ENCODE data around the gene ANO5.

ANO5 gene

GRCh38 chr11:22192642-22193347, at the start of gene ANO5:
TSS of gene ANO5 (plus strand) at chr11:22193085. CDS start at chr11:22193493, 408 bp downstream.
- DNase-seq, result peak; percentile 61

- DNase-seq, result no peak
Measured at GRCh38 chr11:22151649-22152197, 41.2 kb upstream of the ANO5 start.

- no peak for DNase-seq
Measured at GRCh38 chr11:22157531-22157930, 35.4 kb upstream of the ANO5 start.

- DNase-seq, result no peak
Measured at GRCh38 chr11:22161489-22161888, 31.4 kb upstream of the ANO5 start.

- no peak for DNase-seq
Measured at GRCh38 chr11:22162756-22163155, 30.1 kb upstream of the ANO5 start.

GRCh38 chr11:22163394-22163797, 29.5 kb upstream of the ANO5 start:
- no peak for DNase-seq

- DNase-seq, result no peak
Measured at GRCh38 chr11:22165087-22165486, 27.8 kb upstream of the ANO5 start.

- DNase-seq, result no peak
Measured at GRCh38 chr11:22165759-22166513, 26.9 kb upstream of the ANO5 start.

- peak; percentile 25 for DNase-seq
Measured at GRCh38 chr11:22169833-22170232, 23.1 kb upstream of the ANO5 start.

- DNase-seq, result no peak
Measured at GRCh38 chr11:22173532-22173931, 19.4 kb upstream of the ANO5 start.

- DNase-seq, result no peak
Measured at GRCh38 chr11:22177186-22177585, 15.7 kb upstream of the ANO5 start.

- no peak for DNase-seq
Measured at GRCh38 chr11:22179626-22180025, 13.3 kb upstream of the ANO5 start.

- no peak for DNase-seq
Measured at GRCh38 chr11:22180131-22180530, 12.8 kb upstream of the ANO5 start.

- DNase-seq, result no peak
Measured at GRCh38 chr11:22189660-22190059, 3.2 kb upstream of the ANO5 start.

- DNase-seq, result no peak
Measured at GRCh38 chr11:22190827-22191463, 1.9 kb upstream of the ANO5 start.

GRCh38 chr11:22192289-22192641, 620 bp upstream of the ANO5 start:
- no peak for DNase-seq

GRCh38 chr11:22193348-22194051, 615 bp downstream of the ANO5 start:
- DNase-seq, result no peak

GRCh38 chr11:22194306-22194705, 1.4 kb downstream of the ANO5 start:
- no peak for DNase-seq

- DNase-seq, result no peak
Measured at GRCh38 chr11:22194907-22195306, 2.0 kb downstream of the ANO5 start.

- DNase-seq, result no peak
Measured at GRCh38 chr11:22197139-22198005, 4.5 kb downstream of the ANO5 start.

GRCh38 chr11:22199243-22199642, 6.4 kb downstream of the ANO5 start:
- DNase-seq, result no peak

- DNase-seq, result no peak
Measured at GRCh38 chr11:22203281-22203680, 10.4 kb downstream of the ANO5 start.
